Gastroesophageal sphincter (tissue), 4 donors: ENCODE measurements around the gene UMOD. TPM values are rescaled to one million over a fixed set of nuclear protein-coding genes. Genes with fewer than 3 reads are reported as not detected.

Experiments used
- ATAC-seq: fragments of 150-250 bp; one replicate; pipeline ENCODE4 v1.9.1; 2016; ENCODE audit warnings: mild to moderate bottlenecking, moderate library complexity
- H3K27ac ChIP-seq, 4 donors: fragments of 200-600 bp; sonication (generic) in 3 of 4; 1 replicate in 3 of 4; 2 replicates in 1 of 4; pipeline ENCODE4 v1.5.1; 2016 to 2019
- H3K27me3 ChIP-seq: fragments of 200-600 bp; sonication (generic); one replicate; pipeline ENCODE4 v1.5.1; 2019
- H3K36me3 ChIP-seq, 2 donors: fragments of 200-600 bp; sonication (generic); one replicate each; pipeline ENCODE4 v1.5.1; 2019; ENCODE audit warnings: control low read depth in 1 of 2
- H3K4me1 ChIP-seq, 3 donors: fragments of 200-600 bp; sonication (generic); 1 replicate in 2 of 3; 2 replicates in 1 of 3; pipeline ENCODE4 v1.5.1; 2016 to 2019; ENCODE audit warnings: control low read depth in 2 of 3
- H3K4me3 ChIP-seq, 2 donors: fragments of 200-600 bp; sonication (generic); one replicate each; pipeline ENCODE4 v1.5.1; 2019; ENCODE audit warnings: mild to moderate bottlenecking in 1 of 2, moderate library complexity in 1 of 2
- H3K9me3 ChIP-seq, 3 donors: fragments of 200-600 bp; sonication (generic); one replicate each; pipeline ENCODE4 v1.5.1; 2017 to 2019; ENCODE audit warnings: control low read depth in 2 of 3
- EP300 ChIP-seq: sonication (generic); formaldehyde crosslinking; IDR thresholded peaks from one replicate; pipeline ENCODE4 v1.6.1; 2017; ENCODE audit warnings: antibody characterized with exemption, mild to moderate bottlenecking
- POLR2A ChIP-seq, 2 donors: fragments of 450-650 bp; IDR thresholded peaks; one replicate each; pipeline ENCODE4 v1.6.1; 2017; ENCODE audit warnings: antibody characterized with exemption in 2 of 2, mild to moderate bottlenecking in 2 of 2, moderate library complexity in 1 of 2
- POLR2AphosphoS5 ChIP-seq: sonication (generic); formaldehyde crosslinking; IDR thresholded peaks from one replicate; pipeline ENCODE4 v1.6.1; 2017; ENCODE audit warnings: antibody characterized with exemption
- WGBS, 2 donors: methylation state at CpG; one replicate each; pipeline ENCODE4 v1.1.5; 2018; ENCODE audit warnings: low coverage in 1 of 2; 5-methylcytosine and 5-hydroxymethylcytosine counted together
- total RNA-seq, 4 donors: library from RNA; depleted of rRNA; stranded (reverse); fragments of >200 nt; gene quantifications; one replicate each; pipeline ENCODE4 v1.1.0, GENCODE V29; 2016
- TF ChIP-seq, protein P1 (sequence below), 4 experiments: fragments of 200-600 bp in 2 of 4; fragments of 450-650 bp in 2 of 4; sonication (generic) in 1 of 4; IDR thresholded peaks; one replicate each; pipeline ENCODE4 v1.5.1; 2017 to 2019; ENCODE audit warnings: antibody characterized with exemption in 4 of 4, mild to moderate bottlenecking in 2 of 4, moderate library complexity in 2 of 4

The UMOD gene
- total RNA-seq, 4 donors from 2014 or later = not detected

- 86% methylated on average over 1 of the region's 1 CpG; no CpG with 5 or more reads in 1 of the 2 donors for WGBS, 2 donors
- TF ChIP-seq POLR2A (IDR thresholded peaks at IDR 0.05) = no peak
- TF ChIP-seq EP300 = no peak
- TF ChIP-seq, protein P1, sequence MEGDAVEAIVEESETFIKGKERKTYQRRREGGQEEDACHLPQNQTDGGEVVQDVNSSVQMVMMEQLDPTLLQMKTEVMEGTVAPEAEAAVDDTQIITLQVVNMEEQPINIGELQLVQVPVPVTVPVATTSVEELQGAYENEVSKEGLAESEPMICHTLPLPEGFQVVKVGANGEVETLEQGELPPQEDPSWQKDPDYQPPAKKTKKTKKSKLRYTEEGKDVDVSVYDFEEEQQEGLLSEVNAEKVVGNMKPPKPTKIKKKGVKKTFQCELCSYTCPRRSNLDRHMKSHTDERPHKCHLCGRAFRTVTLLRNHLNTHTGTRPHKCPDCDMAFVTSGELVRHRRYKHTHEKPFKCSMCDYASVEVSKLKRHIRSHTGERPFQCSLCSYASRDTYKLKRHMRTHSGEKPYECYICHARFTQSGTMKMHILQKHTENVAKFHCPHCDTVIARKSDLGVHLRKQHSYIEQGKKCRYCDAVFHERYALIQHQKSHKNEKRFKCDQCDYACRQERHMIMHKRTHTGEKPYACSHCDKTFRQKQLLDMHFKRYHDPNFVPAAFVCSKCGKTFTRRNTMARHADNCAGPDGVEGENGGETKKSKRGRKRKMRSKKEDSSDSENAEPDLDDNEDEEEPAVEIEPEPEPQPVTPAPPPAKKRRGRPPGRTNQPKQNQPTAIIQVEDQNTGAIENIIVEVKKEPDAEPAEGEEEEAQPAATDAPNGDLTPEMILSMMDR (IDR thresholded peaks at IDR 0.05) = no peak
- TF ChIP-seq POLR2AphosphoS5 = no peak
- Histone ChIP-seq H3K36me3 (no peaks in the 10 kb centered on the region), H3K4me1 (no peaks in the 10 kb centered on the region), H3K27me3 (peaks cover 19% of the 10 kb centered on the region), H3K9me3 (no peaks in the 10 kb centered on the region), H3K27ac (no peak overlapping the region), H3K4me3 (no peak overlapping the region)
- ATAC-seq = no peak
Observed at GRCh38 chr16:20334396-20334795, 18.1 kb downstream of the UMOD start.

GRCh38 chr16:20333120-20333519, 19.4 kb downstream of the UMOD start:
- H3K36me3 ChIP-seq = no peaks in the 10 kb centered on the region
- no peak overlapping the region for H3K27ac ChIP-seq
- TF ChIP-seq, protein P1 (IDR thresholded peaks at IDR 0.05) = no peak
- no peak for TF ChIP-seq POLR2A (IDR thresholded peaks at IDR 0.05)
- no peak for TF ChIP-seq POLR2AphosphoS5
- TF ChIP-seq EP300 = no peak
- no peaks in the 10 kb centered on the region for H3K9me3 ChIP-seq
- no peak for ATAC-seq
- no peaks in the 10 kb centered on the region for H3K4me1 ChIP-seq
- H3K27me3 ChIP-seq = peaks cover 15% of the 10 kb centered on the region
- WGBS, 2 donors = 29 to 43% methylated on average over 2 to 5 of the region's 5 CpGs
- H3K4me3 ChIP-seq = no peak overlapping the region

DNA sequence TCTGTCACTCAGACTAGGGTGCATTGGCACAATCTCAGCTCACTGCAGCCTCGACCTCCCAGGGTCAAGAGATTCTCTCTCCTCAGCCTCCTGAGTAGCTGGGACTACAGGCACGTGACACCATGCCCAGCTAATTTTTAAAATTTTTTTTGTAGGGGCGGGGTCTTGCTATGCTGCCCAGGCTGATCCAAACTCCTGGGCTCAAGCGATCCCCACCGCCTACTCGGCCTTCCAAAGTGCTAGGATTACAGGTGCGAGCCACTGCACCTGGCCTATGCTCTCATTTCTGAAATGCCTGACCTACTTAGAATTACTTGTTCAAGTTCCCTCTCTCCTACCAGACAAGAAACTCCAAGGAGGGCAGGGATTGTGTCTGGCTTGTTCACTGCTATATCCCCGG, 20.1 kb downstream of the UMOD start:
- H3K36me3 ChIP-seq = no peaks in the 10 kb centered on the region
- H3K4me3 ChIP-seq = no peak overlapping the region

GRCh38 chr16:20331635-20332034, 20.9 kb downstream of the UMOD start:
- TF ChIP-seq, protein P1 (IDR thresholded peaks at IDR 0.05) = no peak
- no peak for TF ChIP-seq POLR2A (IDR thresholded peaks at IDR 0.05)
- no peak for TF ChIP-seq POLR2AphosphoS5
- no peak for TF ChIP-seq EP300
- Histone ChIP-seq H3K36me3 (no peaks in the 10 kb centered on the region), H3K9me3 (no peaks in the 10 kb centered on the region), H3K4me3 (no peak overlapping the region), H3K4me1 (no peaks in the 10 kb centered on the region), H3K27me3 (peaks cover 3% of the 10 kb centered on the region), H3K27ac (no peak overlapping the region)
- no CpG with 5 or more reads among the region's 5 CpGs for WGBS, 2 donors
- ATAC-seq = no peak

More for the DNA sequence above, 20.1 kb downstream of the UMOD start:
- Histone ChIP-seq H3K9me3 (no peaks in the 10 kb centered on the region), H3K27ac (no peak overlapping the region), H3K27me3 (peaks cover 10% of the 10 kb centered on the region), H3K4me1 (no peaks in the 10 kb centered on the region)
- no peak for ATAC-seq
- TF ChIP-seq POLR2AphosphoS5 = no peak
- TF ChIP-seq, protein P1 (IDR thresholded peaks at IDR 0.05) = no peak
- TF ChIP-seq EP300 = no peak
- no peak for TF ChIP-seq POLR2A (IDR thresholded peaks at IDR 0.05)
- WGBS, 2 donors = 76 to 96% methylated on average over 3 to 5 of the region's 8 CpGs

DNA sequence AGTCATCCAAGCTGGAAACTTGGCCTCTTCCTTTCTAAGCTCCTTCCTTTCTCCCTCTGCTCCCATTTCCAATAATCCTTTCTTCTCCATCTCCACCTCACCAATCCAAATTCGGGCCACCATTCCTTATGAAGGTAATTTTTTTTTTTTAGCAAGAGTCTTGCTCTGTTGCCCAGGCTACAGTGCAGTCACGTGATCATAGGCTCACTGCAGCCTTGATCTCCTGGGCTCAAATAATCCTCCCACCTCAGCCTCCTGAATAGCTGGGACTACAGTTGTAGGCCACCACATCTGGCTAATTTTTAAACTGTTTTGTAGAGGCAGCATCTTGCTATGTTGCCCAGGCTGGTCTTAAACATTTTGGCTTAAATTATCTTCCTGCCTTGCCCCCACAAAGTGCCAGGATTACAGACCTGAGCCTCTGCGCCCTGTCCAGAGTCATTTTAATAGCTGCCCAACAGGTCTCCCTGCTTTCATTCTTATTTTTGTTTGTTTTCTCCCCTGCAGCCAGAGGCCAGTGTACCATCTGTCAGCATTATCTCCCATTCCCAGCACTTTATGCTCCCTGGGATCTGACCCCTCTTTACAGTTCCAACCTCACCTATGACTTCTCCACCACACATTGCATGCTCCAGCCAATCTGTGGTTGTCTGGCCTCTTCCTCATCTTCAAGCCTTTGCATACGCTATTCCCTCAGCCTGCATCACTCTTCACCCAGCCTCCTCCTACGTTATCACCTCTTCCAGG, 22.9 kb downstream of the UMOD start:
- 73 to 78% methylated on average over 5 of the region's 5 CpGs for WGBS, 2 donors
- Histone ChIP-seq H3K9me3 (no peaks in the 10 kb centered on the region), H3K27ac (no peak overlapping the region), H3K36me3 (no peaks in the 10 kb centered on the region), H3K4me1 (no peaks in the 10 kb centered on the region), H3K27me3 (peaks cover 3% of the 10 kb centered on the region), H3K4me3 (no peak overlapping the region)
- ATAC-seq = no peak
- TF ChIP-seq, protein P1 (IDR thresholded peaks at IDR 0.05) = no peak
- TF ChIP-seq EP300 (no peak), POLR2AphosphoS5 (no peak), POLR2A (IDR thresholded peaks at IDR 0.05) (no peak)
